Loucy (cell line): ENCODE measurements around the gene INAFM2.

Experiments
- H2AFZ ChIP-seq: fragments of 200-600 bp; sonication (generic); 2 replicates; pipeline ENCODE4 v1.6.0; 2016; ENCODE audit warnings: antibody characterized with exemption, mild to moderate bottlenecking, low read length, moderate library complexity
- H3F3A ChIP-seq: fragments of 200-600 bp; 2 replicates; pipeline ENCODE4 v1.6.0; 2016; ENCODE audit warnings: antibody characterized with exemption, low read depth, mild to moderate bottlenecking
- H3K27me3 ChIP-seq: fragments of 200-600 bp; sonication (generic); 2 replicates; pipeline ENCODE4 v1.6.1; 2014; ENCODE audit warnings: low read length, mild to moderate bottlenecking; ENCODE audit not compliant: insufficient read depth, poor library complexity, severe bottlenecking
- H3K36me3 ChIP-seq: fragments of 200-600 bp; sonication (generic); 2 replicates; pipeline ENCODE4 v1.6.1; 2016; ENCODE audit warnings: low read length; ENCODE audit not compliant: insufficient read depth
- H3K4me1 ChIP-seq: fragments of 200-600 bp; sonication (generic); 2 replicates; pipeline ENCODE4 v1.5.1; 2014; ENCODE audit warnings: low read length, mild to moderate bottlenecking; ENCODE audit not compliant: insufficient read depth, poor library complexity, severe bottlenecking
- H3K4me2 ChIP-seq: fragments of 200-600 bp; sonication (generic); 2 replicates; pipeline ENCODE4 v1.6.0; 2014; ENCODE audit warnings: antibody characterized with exemption, low read length, low read depth, mild to moderate bottlenecking; ENCODE audit not compliant: poor library complexity, severe bottlenecking
- H3K4me3 ChIP-seq: fragments of 200-600 bp; sonication (generic); 2 replicates; pipeline ENCODE4 v1.5.1; 2014; ENCODE audit warnings: low read length, mild to moderate bottlenecking, mixed read lengths; ENCODE audit not compliant: poor library complexity, severe bottlenecking
- H3K79me2 ChIP-seq: fragments of 200-600 bp; sonication (generic); 2 replicates; pipeline ENCODE4 v1.6.1; 2014; ENCODE audit warnings: low read length; ENCODE audit not compliant: insufficient read depth
- H3K9ac ChIP-seq: fragments of 200-600 bp; sonication (generic); 2 replicates; pipeline ENCODE4 v1.6.0; 2014; ENCODE audit warnings: mild to moderate bottlenecking, low read depth, low read length, moderate library complexity; ENCODE audit not compliant: poor library complexity, severe bottlenecking
- H3K9me2 ChIP-seq: fragments of 200-600 bp; sonication (generic); replicated peaks from 2 replicates; pipeline ENCODE4 v1.6.1; 2016; ENCODE audit warnings: low read depth, low read length, mixed read lengths
- H3K9me3 ChIP-seq: fragments of 200-600 bp; sonication (generic); 2 replicates; pipeline ENCODE4 v1.6.1; 2014; ENCODE audit warnings: mild to moderate bottlenecking, antibody characterized with exemption, low read length, low read depth; ENCODE audit not compliant: insufficient read depth
- H4K20me1 ChIP-seq: fragments of 200-600 bp; sonication (generic); 2 replicates; pipeline ENCODE4 v1.6.0; 2014; ENCODE audit warnings: antibody characterized with exemption, low read length, mild to moderate bottlenecking; ENCODE audit not compliant: insufficient read depth, poor library complexity, severe bottlenecking
- EZH2phosphoT487 ChIP-seq: fragments of 200-600 bp; IDR thresholded peaks from 2 replicates; pipeline ENCODE4 v1.6.1; 2018; ENCODE audit warnings: antibody characterized with exemption, mild to moderate bottlenecking, moderate library complexity, borderline replicate concordance
- TF ChIP-seq, protein P1 (sequence below): fragments of 200-600 bp; sonication (generic); conservative IDR thresholded peaks from 2 replicates; pipeline ENCODE4 v1.5.1; 2014; ENCODE audit warnings: mild to moderate bottlenecking, antibody characterized with exemption, low read length

Gene INAFM2

DNA sequence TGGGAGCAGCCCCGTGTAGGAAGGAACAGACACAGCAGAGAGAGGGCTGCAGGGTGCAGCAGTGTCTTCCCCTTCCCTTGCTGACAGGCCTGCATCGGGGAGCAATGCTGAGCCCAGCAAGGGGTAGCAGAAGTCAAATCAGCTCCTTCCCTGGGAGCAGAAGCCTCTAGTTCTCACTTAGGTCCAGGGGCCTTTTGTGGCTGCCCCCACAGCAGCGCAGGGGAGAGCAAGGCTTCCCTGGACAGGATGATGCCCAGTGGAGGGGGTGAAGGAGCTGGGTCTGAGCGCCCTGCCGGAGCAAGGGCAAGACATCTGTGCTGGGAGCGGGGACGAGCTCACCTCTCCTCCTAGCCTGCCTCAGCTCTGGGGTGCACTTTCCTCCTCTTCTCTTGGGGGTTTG is 16.6 kb upstream of the INAFM2 start:
- H3K9me2 ChIP-seq = no peaks in the 10 kb centered on the region
- H3K27me3 ChIP-seq = no peaks in the 10 kb centered on the region
- H4K20me1 ChIP-seq = peaks cover 11% of the 10 kb centered on the region
- peaks cover 57% of the 10 kb centered on the region for H3K79me2 ChIP-seq
- H3K9me3 ChIP-seq = no peaks in the 10 kb centered on the region
- peaks cover 10% of the 10 kb centered on the region; the same call in 1 of the 2 replicates for H3K36me3 ChIP-seq
- peak overlapping the region; percentile 96 for H3K4me3 ChIP-seq
- no peaks in the 10 kb centered on the region for H3F3A ChIP-seq
- H3K4me2 ChIP-seq = peak overlapping the region; percentile 97
- H3K4me1 ChIP-seq = peaks cover 57% of the 10 kb centered on the region
- no peak for TF ChIP-seq EZH2phosphoT487
- TF ChIP-seq, protein P1, sequence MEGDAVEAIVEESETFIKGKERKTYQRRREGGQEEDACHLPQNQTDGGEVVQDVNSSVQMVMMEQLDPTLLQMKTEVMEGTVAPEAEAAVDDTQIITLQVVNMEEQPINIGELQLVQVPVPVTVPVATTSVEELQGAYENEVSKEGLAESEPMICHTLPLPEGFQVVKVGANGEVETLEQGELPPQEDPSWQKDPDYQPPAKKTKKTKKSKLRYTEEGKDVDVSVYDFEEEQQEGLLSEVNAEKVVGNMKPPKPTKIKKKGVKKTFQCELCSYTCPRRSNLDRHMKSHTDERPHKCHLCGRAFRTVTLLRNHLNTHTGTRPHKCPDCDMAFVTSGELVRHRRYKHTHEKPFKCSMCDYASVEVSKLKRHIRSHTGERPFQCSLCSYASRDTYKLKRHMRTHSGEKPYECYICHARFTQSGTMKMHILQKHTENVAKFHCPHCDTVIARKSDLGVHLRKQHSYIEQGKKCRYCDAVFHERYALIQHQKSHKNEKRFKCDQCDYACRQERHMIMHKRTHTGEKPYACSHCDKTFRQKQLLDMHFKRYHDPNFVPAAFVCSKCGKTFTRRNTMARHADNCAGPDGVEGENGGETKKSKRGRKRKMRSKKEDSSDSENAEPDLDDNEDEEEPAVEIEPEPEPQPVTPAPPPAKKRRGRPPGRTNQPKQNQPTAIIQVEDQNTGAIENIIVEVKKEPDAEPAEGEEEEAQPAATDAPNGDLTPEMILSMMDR = no peak
- peak overlapping the region; percentile 45; the same call in 1 of the 2 replicates for H2AFZ ChIP-seq
- H3K9ac ChIP-seq = peak overlapping the region; percentile 98

DNA sequence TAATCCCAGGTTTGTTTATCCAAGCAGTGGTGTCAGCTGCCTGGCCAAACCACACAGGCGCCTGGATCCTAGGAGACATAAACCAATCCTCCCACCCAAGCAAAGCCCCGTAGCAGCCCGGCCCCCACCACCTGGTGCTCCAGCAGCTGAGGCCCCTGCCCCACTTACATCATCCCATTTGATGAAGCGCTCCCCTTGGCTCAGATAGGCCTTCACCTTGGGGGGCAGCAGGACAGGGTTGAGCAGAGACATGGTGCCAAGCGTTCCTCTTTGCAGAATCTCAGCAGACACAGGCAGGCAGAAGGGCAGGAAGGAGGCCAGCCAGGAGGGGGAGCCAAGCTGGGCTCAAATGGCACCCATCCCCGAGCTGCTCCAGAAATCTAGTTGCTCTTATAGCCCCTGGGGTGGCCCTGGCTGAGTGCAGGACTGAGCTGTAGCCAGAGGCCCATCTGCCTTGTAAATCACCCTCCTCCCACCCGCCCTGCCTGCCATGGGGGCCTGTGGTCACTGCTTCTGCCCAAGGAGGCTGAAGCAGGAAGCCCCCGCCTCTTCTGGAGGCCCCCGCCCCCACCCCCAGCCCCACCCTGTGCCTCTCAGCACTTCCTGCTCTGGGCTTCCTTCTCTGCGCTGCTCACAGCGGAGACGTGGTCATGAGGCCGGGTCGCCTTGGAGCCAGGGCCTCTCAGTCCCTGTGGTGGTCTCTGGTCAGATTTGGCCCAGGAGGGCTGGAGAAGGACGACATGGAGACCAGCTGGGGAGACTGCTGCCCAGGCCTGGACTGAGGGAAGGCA is 15.9 kb upstream of the INAFM2 start, which contains the start of gene PLCB2:
PLCB2 (minus strand) TSS at position 515 of the 791 bp plus-strand sequence; CDS start at position 252, 263 bp downstream.
- H3K79me2 ChIP-seq = peaks cover 52% of the 10 kb centered on the region
- peaks cover 2% of the 10 kb centered on the region; the same call in 1 of the 2 replicates for H3K36me3 ChIP-seq
- H3K4me3 ChIP-seq = peak within 1 kb of the TSS; percentile 96
- TF ChIP-seq EZH2phosphoT487 = no peak
- TF ChIP-seq, protein P1 = peak; percentile 53
- H3K4me1 ChIP-seq = peaks cover 57% of the 10 kb centered on the region
- no peaks in the 10 kb centered on the region for H3F3A ChIP-seq
- H4K20me1 ChIP-seq = peaks cover 11% of the 10 kb centered on the region
- peak within 1 kb of the TSS; percentile 98 for H3K9ac ChIP-seq
- H3K9me2 ChIP-seq = no peaks in the 10 kb centered on the region
- no peaks in the 10 kb centered on the region for H3K27me3 ChIP-seq
- H3K9me3 ChIP-seq = no peaks in the 10 kb centered on the region
- peak within 1 kb of the TSS; percentile 97 for H3K4me2 ChIP-seq
- peak within 1 kb of the TSS; percentile 45 for H2AFZ ChIP-seq

DNA sequence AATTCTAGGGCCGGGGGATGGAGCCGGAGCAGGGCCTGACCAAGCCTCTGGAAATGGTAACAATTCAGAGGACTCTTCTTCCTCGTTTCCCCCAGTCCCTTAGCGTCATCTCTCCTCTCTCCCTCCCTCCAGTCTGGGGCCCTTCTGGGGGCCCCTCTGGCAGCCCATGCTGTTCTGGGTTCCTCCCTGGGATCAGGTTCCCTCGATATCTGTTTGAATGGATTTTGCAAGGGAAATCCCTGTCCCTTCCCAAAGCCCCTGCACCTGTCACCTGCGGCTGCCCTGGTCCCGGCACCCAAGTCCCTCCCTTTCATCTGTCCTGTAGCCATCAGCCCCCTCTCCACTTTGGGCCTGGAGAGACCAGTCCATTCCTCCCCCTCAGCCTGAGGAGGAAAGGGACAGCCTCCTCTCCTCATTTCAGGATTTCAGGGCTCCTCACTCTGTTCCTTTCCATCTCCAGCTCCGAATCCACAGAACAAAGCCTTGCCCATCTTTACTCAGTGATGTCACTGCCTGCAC is 14.1 kb upstream of the INAFM2 start:
- peaks cover 2% of the 10 kb centered on the region for H4K20me1 ChIP-seq
- peak overlapping the region; percentile 97 for H3K4me2 ChIP-seq
- H3F3A ChIP-seq = no peaks in the 10 kb centered on the region
- no peaks in the 10 kb centered on the region for H3K36me3 ChIP-seq
- H3K4me3 ChIP-seq = peak overlapping the region; percentile 96
- peaks cover 59% of the 10 kb centered on the region for H3K4me1 ChIP-seq
- no peak overlapping the region for H2AFZ ChIP-seq
- H3K9me3 ChIP-seq = no peaks in the 10 kb centered on the region
- TF ChIP-seq, protein P1 = no peak
- no peak for TF ChIP-seq EZH2phosphoT487
- H3K9ac ChIP-seq = peak overlapping the region; percentile 98
- peaks cover 35% of the 10 kb centered on the region for H3K79me2 ChIP-seq
- no peaks in the 10 kb centered on the region for H3K27me3 ChIP-seq
- no peaks in the 10 kb centered on the region for H3K9me2 ChIP-seq
